Subcutaneous preadipocyte (primary cell): ENCODE measurements around the gene EXOSC10. TPM values are rescaled to one million over a fixed set of nuclear protein-coding genes. Genes with fewer than 3 reads are reported as not detected.

Experiments used
- total RNA-seq: library from RNA; depleted of rRNA; stranded (reverse); fragments of >200 nt; gene quantifications from 2 replicates; pipeline ENCODE4 v1.2.3, GENCODE V29; 2012

EXOSC10 gene
- total RNA-seq: 55.9 and 66.3 TPM in 2 replicates

DNA sequence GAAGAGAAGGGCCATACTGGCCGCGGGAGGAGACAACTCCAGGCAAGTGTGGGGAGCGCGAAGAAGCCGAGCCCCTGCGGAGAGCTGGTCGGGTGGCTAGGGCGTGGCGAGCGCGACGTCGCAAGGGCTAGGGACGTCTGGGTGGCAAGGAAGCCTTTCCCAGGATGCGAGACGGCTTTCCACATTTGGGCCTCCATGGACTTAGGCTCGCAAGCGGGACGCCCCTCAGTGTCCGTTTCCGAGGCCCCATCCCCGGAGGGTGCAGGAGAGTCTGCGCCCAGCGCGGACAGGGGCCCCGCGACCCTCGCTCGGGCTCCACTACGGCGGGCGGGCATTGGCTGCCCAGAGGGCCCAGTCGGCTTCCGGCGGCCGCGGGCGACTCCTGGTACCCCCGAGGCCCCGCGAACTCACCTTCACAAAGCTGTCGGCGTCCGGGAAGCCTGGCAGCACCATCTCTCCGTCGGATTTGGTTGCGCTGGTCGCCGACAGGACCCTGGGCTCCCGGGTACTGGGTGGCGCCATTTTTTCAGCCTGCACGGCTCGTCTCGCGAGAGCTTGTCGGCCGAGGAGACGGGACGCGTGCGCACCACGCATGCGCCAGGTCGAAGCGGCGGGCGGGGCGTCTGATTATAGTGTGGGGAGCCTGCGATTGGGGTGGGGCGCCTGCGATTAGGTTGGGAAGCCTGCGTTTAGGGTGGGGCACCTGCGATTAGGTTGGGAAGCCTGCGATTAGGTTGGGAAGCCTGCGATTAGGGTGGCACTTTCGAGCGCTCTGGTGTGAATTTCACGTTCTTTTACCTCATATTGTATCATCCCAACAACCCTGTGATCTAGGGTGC, at the start of gene EXOSC10:
EXOSC10 (minus strand) TSS at position 560 of the 839 bp plus-strand sequence; CDS start at position 522, 38 bp downstream.

GRCh38 chr1:11059968-11060830, 39.5 kb downstream of the EXOSC10 start, which contains the start of gene SRM:
SRM (minus strand) TSS chr1:11060018; CDS start chr1:11059943, 75 bp downstream.

DNA sequence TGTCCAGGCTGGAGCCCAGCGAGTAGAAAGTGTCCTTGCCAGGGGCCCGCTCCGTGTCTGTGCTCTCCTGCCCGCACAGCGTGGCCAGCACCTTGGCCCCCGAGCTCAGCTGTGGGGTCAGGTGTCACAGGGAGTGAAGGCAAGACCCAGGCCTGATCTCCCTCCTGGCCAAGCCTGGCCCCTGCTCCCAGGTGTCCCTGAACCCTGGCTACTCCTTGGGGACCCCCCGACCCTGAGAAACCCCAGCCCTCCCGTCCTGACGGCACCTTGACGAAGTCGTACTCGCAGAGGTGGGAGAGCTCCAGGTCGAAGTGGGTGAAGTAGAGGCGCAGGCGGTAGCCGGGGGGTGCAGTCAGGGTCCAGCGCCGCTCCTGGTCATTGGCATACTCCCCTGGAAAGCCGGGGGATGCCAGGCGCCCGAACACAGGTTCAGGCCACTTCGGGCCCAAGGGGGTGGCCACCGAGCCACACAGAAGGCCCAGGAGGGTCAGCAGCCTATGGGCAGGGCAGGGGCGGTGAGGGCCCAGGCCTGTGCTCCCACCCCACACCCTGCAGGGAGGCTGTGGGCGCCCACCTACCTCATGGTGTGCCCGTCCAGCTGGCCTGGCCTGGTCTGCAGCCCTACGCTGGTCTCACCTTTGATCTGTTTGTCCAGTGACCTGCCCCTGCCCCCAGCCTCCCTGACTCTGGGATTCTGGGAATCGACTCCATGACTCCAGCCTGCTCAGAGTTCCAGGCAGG, 52.9 kb downstream of the EXOSC10 start, which contains the start of gene MASP2:
MASP2 (minus strand) TSS at position 615 of the 741 bp plus-strand sequence; CDS start at position 583, 32 bp downstream.

Other genes with a start within 250 kb of the EXOSC10 start
- 73.5 and 85.2 TPM in 2 replicates for gene TARDBP, start 87.2 kb downstream of the EXOSC10 start, total RNA-seq
- gene MASP2, start 52.6 kb downstream of the EXOSC10 start, total RNA-seq: 0.20 TPM in 1 of 2 replicates, not detected in the other
- 41.2 and 45.7 TPM in 2 replicates for gene SRM, start 39.9 kb downstream of the EXOSC10 start, total RNA-seq
- gene ANGPTL7, start 89.5 kb upstream of the EXOSC10 start, total RNA-seq: not detected in 2 replicates
- gene MTOR, start 162.7 kb upstream of the EXOSC10 start, total RNA-seq: 33.1 and 45.5 TPM in 2 replicates
- gene UBIAD1, start 173.3 kb upstream of the EXOSC10 start, total RNA-seq: 12.9 and 14.5 TPM in 2 replicates